Suppressor macrophage treated with lipopolysaccharide for 1 hour (primary cell): ENCODE results near the gene FBXL12.
"Not testable (repeated sequence)": the region's sequence is repeated elsewhere in the genome, so short reads cannot be mapped to it uniquely, and the experiment has no call there.

Experiments
- DNase-seq, 3 donors: peaks; one replicate each; pipeline ENCODE4 v3.0.0-alpha.2; 2020 to 2022

FBXL12 gene

DNA sequence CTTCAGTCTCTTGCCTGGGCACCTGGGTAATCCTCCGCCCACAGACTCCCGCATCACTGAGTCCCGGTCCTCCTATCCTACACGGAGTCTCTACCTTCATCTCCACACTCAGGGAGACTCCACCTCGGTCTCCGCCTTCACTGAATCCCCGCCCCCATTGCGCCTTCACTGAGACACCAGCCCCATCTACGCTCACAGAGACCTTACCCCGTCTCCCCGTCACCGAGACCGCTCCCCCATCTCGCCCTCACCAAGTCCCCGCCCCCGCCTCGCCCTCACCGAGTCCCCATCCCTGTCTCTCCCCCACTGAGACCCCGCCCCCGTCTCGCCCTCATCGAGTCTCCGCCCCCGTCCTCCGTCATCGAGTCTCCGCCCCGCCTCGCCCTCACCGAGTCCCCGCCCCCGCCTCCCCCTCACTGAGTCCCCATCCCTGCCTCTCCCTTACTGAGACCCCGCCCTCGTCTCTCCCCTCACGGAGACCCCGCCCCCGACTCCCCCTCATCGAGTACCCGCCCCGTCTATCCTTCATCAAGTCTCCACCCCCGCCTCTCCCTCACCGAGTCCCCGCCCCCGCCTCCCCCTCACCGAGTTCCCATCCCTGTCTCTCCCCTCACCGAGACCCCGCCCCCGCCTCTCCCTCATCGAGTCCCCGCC lies 27.2 kb downstream of the FBXL12 start:
- DNase-seq, result peak; percentile 89 to 98 (median 97)

- DNase-seq, result not testable (repeated sequence)
Measured at GRCh38 chr19:9791073-9791367, 27.9 kb downstream of the FBXL12 start.

DNA sequence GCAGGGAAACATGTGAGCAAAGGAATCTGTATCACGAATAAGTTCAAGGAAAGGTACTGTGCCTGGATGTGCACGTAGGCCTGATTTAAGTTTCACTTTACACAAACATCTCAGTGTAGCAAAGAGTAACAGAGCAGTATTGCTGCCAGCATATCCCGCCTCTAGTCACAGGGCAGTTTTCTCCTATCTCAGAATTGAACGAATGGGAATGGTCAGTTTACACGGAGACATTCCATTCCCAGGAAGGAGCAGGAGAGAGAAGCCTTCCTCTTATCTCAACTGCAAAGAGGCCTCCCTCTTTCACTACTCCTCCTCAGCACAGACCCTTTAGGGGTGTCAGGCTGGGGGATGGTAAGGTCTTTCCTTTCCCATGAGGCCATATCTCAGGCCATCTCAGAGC lies 29.3 kb downstream of the FBXL12 start:
- DNase-seq, result not testable (repeated sequence)

GRCh38 chr19:9789066-9789465 lies 29.8 kb downstream of the FBXL12 start:
- DNase-seq, result no peak

GRCh38 chr19:9788604-9789003 lies 30.3 kb downstream of the FBXL12 start:
- not testable (repeated sequence) for DNase-seq

GRCh38 chr19:9786819-9787218 lies 32.1 kb downstream of the FBXL12 start:
- no peak for DNase-seq

- no peak for DNase-seq
Measured at GRCh38 chr19:9786342-9786741, 32.5 kb downstream of the FBXL12 start.

GRCh38 chr19:9785367-9786331 lies 33.2 kb downstream of the FBXL12 start:
- peak; percentile 93 to 99 (median 98) for DNase-seq

DNA sequence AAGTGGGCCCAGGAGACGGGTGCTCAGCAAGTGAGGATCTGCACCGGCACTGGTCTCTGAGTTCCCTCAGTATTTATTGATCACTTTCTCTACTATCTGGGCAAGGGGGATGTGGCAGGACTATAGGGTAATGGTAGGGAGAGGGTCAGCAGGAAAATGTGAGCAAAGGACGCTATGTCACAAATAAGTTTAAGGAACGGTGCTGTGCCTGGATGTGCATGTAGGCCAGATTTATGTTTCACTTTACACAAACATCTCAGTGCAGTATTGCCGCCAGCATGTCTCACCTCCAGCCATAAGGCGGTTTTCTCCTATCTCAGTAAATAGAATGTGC lies 34.7 kb downstream of the FBXL12 start:
- not testable (repeated sequence) for DNase-seq

GRCh38 chr19:9782338-9782737 lies 36.5 kb downstream of the FBXL12 start:
- peak; percentile 53 to 72 (median 60) for DNase-seq

DNA sequence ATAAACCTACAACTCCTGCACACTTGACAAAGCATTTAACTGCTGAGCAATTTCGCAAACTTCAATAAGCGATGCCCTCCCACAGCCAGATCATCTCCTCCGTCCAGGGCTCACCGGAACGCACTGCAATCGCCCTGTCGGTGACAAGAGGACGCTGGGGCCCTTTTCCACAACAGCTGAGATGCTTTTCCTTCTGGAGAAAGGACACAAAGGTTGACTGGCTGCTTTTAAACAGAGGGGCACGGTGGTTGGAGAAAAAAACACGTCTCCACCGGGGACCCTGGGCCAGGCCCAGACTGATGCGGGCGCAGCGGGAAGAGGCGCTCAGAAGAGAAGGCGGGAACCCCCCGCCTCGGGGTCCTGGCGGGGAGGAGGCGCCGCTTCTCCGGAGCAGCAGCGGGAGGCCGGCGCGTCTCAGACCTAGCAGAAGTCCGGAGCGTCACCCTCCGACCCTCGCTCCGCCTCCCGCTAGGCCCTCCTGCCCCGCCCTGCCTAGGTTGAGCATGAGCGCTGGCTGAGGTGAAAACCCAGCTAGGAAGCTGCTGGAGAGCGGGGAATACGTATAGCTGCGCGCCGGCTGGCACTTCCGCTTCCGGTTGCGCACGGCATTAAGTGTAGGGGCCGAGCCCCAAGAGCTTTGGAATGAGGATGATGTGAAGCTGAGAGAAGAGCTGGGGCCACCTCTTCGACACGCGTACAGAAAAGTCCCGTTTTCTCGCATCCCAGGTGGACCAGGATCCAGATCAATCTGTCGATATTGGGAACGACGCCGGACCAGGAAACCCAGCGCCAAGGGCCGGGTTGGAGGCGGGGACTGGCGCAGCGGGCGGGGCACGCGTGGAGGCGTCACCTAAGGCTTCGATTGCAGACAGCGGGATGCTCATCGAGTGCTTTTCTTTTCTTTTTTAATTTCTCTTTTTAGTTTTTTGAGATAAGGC lies 50.4 kb downstream of the FBXL12 start, which contains the start of gene ZNF846:
Gene ZNF846 (minus strand): TSS at position 564 of the 938 bp plus-strand sequence. CDS start 3,788 bp downstream, outside the sequence.
- DNase-seq, result peak; percentile 97 to 98 (median 98)
